Left ventricle myocardium superior (tissue), 1 donor: ENCODE results near the gene GSTA3. TPM values are rescaled to one million over a fixed set of nuclear protein-coding genes. Genes with fewer than 3 reads are reported as not detected.
"Not testable (repeated sequence)": the region's sequence is repeated elsewhere in the genome, so short reads cannot be mapped to it uniquely, and the experiment has no call there.

Experiments
- ATAC-seq: fragments of 200-7000 bp; cut with Tn5 transposase; one replicate; pipeline ENCODE4 v1.9.1; 2020; ENCODE audit warnings: mild to moderate bottlenecking, moderate library complexity
- DNase-seq: peaks from one replicate; pipeline ENCODE4 v3.0.0-alpha.2; 2020
- intact Hi-C: fragments of 100-400 bp; cut with micrococcal nuclease; formaldehyde crosslinking; loops from one replicate; pipeline ENCODE4 v1.11.0; 2022
- total RNA-seq: library from RNA; stranded (reverse); fragmentation: NEBNext Ultra II Directional; extraction: Animal tissue kit (Norgen Biotek cat#: 25700); gene quantifications from one replicate; pipeline ENCODE4 v1.2.1, GENCODE V29; 2021
- donor health status: DM: no; HTN: yes; CAD: no; lungs with severe emphysema.

Gene GSTA3
- total RNA-seq, 1 donor from 2014 or later, result not detected

GRCh38 chr6:52918027-52918686, 8.7 kb upstream of the GSTA3 start:
- intact Hi-C loops, DNase-seq, ATAC-seq: not testable (repeated sequence)

GRCh38 chr6:52914516-52914915, 5.0 kb upstream of the GSTA3 start:
- ATAC-seq (no peak), DNase-seq (no peak)
- intact Hi-C loops, result no loop called here

- intact Hi-C loops, result no loop called here
- no peak for ATAC-seq
- no peak for DNase-seq
Measured at GRCh38 chr6:52910091-52910490, 593 bp upstream of the GSTA3 start.

GRCh38 chr6:52909131-52909530, 367 bp downstream of the GSTA3 start:
- ATAC-seq (no peak), DNase-seq (no peak)
- intact Hi-C loops, result no loop called here

GRCh38 chr6:52908526-52908925, 972 bp downstream of the GSTA3 start:
- ATAC-seq (no peak), DNase-seq (no peak)
- intact Hi-C loops, result no loop called here

GRCh38 chr6:52904562-52905279, 4.8 kb downstream of the GSTA3 start:
- no peak for DNase-seq
- intact Hi-C loops, result no loop called here
- no peak for ATAC-seq

GRCh38 chr6:52900536-52900935, 9.0 kb downstream of the GSTA3 start:
- no peak for ATAC-seq

GRCh38 chr6:52895790-52896189, 13.7 kb downstream of the GSTA3 start:
- intact Hi-C loops, result not testable (repeated sequence)

More at GRCh38 chr6:52900536-52900935, 9.0 kb downstream of the GSTA3 start:
- DNase-seq, result no peak
- intact Hi-C loops, result no loop called here

GRCh38 chr6:52894285-52894684, 15.2 kb downstream of the GSTA3 start:
- DNase-seq (no peak), ATAC-seq (no peak)
- intact Hi-C loops, result no loop called here

More at GRCh38 chr6:52895790-52896189, 13.7 kb downstream of the GSTA3 start:
- not testable (repeated sequence) for ATAC-seq, DNase-seq

GRCh38 chr6:52893803-52894202, 15.7 kb downstream of the GSTA3 start:
- no peak for ATAC-seq
- intact Hi-C loops, result no loop called here

GRCh38 chr6:52893221-52893620, 16.3 kb downstream of the GSTA3 start:
- ATAC-seq, result no peak
- intact Hi-C loops, result no loop called here
- DNase-seq, result no peak

More at GRCh38 chr6:52893803-52894202, 15.7 kb downstream of the GSTA3 start:
- no peak for DNase-seq

- DNase-seq, result no peak
- no peak for ATAC-seq
- intact Hi-C loops, result no loop called here
Measured at GRCh38 chr6:52890018-52890417, 19.5 kb downstream of the GSTA3 start.

GRCh38 chr6:52887910-52888524, 21.5 kb downstream of the GSTA3 start:
- DNase-seq (no peak), ATAC-seq (no peak)
- intact Hi-C loops, result loop anchor here (10.0 kb wide), 1 partner anchor 167 kb away; no protein-coding TSS in a partner anchor

GRCh38 chr6:52881996-52882841, 27.3 kb downstream of the GSTA3 start:
- peak; percentile 48 for DNase-seq
- intact Hi-C loops, result loop anchor here (10.0 kb wide), 1 partner anchor 173 kb away; no protein-coding TSS in a partner anchor
- ATAC-seq, result peak; percentile 100

- no peak for DNase-seq
- no peak for ATAC-seq
- intact Hi-C loops, result loop anchor here (10.0 kb wide), 1 partner anchor 173 kb away; no protein-coding TSS in a partner anchor
Measured at GRCh38 chr6:52881662-52881995, 27.9 kb downstream of the GSTA3 start.

- intact Hi-C loops, result no loop called here
- ATAC-seq (no peak), DNase-seq (no peak)
Measured at GRCh38 chr6:52877786-52878185, 31.7 kb downstream of the GSTA3 start.

GRCh38 chr6:52877168-52877567, 32.3 kb downstream of the GSTA3 start:
- intact Hi-C loops, result no loop called here
- DNase-seq, result no peak
- no peak for ATAC-seq

- DNase-seq, result no peak
- ATAC-seq, result no peak
- intact Hi-C loops, result no loop called here
Measured at GRCh38 chr6:52876056-52876787, 33.3 kb downstream of the GSTA3 start.

- ATAC-seq (no peak), DNase-seq (no peak)
- intact Hi-C loops, result no loop called here
Measured at GRCh38 chr6:52872031-52872430, 37.5 kb downstream of the GSTA3 start.
